Measurements from ENCODE around the gene DCAF4. TPM values are rescaled to one million over a fixed set of nuclear protein-coding genes. Genes with fewer than 3 reads are reported as not detected.
A peak's percentile ranks its signal among the peaks of the same experiment; 100 is the strongest.

The DCAF4 gene
- total RNA-seq, 1 experiment from 2014 or later, result 19.6 TPM

DNA sequence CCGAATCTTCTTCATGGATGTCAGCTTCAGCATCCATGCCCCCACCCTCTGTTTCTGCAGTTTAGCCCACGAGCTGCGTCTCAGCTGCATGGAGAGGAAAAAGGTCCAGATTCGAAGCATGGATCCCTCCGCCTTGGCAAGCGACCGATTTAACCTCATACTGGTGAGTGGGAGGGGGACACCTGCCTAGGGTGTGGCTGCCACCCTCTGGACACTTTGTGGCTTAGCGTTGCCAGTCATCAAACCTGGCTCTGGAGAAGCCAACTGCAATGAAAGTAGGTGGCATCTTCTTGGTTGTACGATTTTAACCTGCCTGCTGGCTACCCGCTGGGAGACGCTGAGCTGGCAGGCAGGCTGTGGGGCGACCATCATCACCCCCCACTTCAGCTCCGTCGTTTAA lies 16.7 kb downstream of the DCAF4 start:
- Mint-ChIP-seq H3K4me3 (no peak overlapping the region), H3K4me1 (no peaks in the 10 kb centered on the region), H3K36me3 (peaks cover 32% of the 10 kb centered on the region), H3K9me3 (no peaks in the 10 kb centered on the region), H3K27ac (no peak overlapping the region), H3K27me3 (ENCODE audit: low read depth) (no peaks in the 10 kb centered on the region)
- DNase-seq (ENCODE audit: low spot score), result no peak
- TF ChIP-seq GRHL2 (CRISPR knock-in tag; IDR thresholded peaks at IDR 0.05; ENCODE audit: insufficient replicate concordance, severe bottlenecking), result no peak
- no peak for TF ChIP-seq CBFB (CRISPR knock-in tag; IDR thresholded peaks at IDR 0.05; ENCODE audit: low read depth)
- TF ChIP-seq, protein P1, sequence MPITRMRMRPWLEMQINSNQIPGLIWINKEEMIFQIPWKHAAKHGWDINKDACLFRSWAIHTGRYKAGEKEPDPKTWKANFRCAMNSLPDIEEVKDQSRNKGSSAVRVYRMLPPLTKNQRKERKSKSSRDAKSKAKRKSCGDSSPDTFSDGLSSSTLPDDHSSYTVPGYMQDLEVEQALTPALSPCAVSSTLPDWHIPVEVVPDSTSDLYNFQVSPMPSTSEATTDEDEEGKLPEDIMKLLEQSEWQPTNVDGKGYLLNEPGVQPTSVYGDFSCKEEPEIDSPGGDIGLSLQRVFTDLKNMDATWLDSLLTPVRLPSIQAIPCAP (CRISPR knock-in tag; IDR thresholded peaks at IDR 0.05), result no peak
- no peak for TF ChIP-seq IRF2 (CRISPR knock-in tag; IDR thresholded peaks at IDR 0.05; ENCODE audit: borderline replicate concordance, low read depth)
- TF ChIP-seq RORB (CRISPR knock-in tag; IDR thresholded peaks at IDR 0.05), result no peak
- TF ChIP-seq ZNF219 (CRISPR knock-in tag; IDR thresholded peaks at IDR 0.05; ENCODE audit: borderline replicate concordance), result no peak
- no peak for TF ChIP-seq TCF7 (CRISPR knock-in tag; IDR thresholded peaks at IDR 0.05; ENCODE audit: low read depth)
- TF ChIP-seq JUN (CRISPR knock-in tag; IDR thresholded peaks at IDR 0.05), result no peak
- TF ChIP-seq, protein P2, sequence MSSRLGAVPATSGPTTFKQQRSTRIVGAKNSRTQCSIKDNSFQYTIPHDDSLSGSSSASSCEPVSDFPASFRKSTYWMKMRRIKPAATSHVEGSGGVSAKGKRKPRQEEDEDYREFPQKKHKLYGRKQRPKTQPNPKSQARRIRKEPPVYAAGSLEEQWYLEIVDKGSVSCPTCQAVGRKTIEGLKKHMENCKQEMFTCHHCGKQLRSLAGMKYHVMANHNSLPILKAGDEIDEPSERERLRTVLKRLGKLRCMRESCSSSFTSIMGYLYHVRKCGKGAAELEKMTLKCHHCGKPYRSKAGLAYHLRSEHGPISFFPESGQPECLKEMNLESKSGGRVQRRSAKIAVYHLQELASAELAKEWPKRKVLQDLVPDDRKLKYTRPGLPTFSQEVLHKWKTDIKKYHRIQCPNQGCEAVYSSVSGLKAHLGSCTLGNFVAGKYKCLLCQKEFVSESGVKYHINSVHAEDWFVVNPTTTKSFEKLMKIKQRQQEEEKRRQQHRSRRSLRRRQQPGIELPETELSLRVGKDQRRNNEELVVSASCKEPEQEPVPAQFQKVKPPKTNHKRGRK (CRISPR knock-in tag; IDR thresholded peaks at IDR 0.05; ENCODE audit: borderline replicate concordance), result no peak
- TF ChIP-seq, protein P3, sequence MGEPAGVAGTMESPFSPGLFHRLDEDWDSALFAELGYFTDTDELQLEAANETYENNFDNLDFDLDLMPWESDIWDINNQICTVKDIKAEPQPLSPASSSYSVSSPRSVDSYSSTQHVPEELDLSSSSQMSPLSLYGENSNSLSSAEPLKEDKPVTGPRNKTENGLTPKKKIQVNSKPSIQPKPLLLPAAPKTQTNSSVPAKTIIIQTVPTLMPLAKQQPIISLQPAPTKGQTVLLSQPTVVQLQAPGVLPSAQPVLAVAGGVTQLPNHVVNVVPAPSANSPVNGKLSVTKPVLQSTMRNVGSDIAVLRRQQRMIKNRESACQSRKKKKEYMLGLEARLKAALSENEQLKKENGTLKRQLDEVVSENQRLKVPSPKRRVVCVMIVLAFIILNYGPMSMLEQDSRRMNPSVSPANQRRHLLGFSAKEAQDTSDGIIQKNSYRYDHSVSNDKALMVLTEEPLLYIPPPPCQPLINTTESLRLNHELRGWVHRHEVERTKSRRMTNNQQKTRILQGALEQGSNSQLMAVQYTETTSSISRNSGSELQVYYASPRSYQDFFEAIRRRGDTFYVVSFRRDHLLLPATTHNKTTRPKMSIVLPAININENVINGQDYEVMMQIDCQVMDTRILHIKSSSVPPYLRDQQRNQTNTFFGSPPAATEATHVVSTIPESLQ (CRISPR knock-in tag; IDR thresholded peaks at IDR 0.05), result no peak
- TF ChIP-seq, protein P4, sequence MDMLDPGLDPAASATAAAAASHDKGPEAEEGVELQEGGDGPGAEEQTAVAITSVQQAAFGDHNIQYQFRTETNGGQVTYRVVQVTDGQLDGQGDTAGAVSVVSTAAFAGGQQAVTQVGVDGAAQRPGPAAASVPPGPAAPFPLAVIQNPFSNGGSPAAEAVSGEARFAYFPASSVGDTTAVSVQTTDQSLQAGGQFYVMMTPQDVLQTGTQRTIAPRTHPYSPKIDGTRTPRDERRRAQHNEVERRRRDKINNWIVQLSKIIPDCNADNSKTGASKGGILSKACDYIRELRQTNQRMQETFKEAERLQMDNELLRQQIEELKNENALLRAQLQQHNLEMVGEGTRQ (CRISPR knock-in tag; IDR thresholded peaks at IDR 0.05), result no peak
- no peak for TF ChIP-seq NFATC4 (CRISPR knock-in tag; IDR thresholded peaks at IDR 0.05)
- TF ChIP-seq, protein P5, sequence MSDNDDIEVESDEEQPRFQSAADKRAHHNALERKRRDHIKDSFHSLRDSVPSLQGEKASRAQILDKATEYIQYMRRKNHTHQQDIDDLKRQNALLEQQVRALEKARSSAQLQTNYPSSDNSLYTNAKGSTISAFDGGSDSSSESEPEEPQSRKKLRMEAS (CRISPR knock-in tag; IDR thresholded peaks at IDR 0.05), result no peak
- no peak for TF ChIP-seq FOXP1 (CRISPR knock-in tag; IDR thresholded peaks at IDR 0.05; ENCODE audit: borderline replicate concordance)
- ChIA-PET CTCF (interaction anchor here (0.9 to 1.6 kb wide), 2 partner anchors 427 to 429 kb away, joined by 3 to 6 read pairs; no protein-coding TSS in a partner anchor), POLR2A (no interaction called here)
- ATAC-seq, result peak; percentile 46

DNA sequence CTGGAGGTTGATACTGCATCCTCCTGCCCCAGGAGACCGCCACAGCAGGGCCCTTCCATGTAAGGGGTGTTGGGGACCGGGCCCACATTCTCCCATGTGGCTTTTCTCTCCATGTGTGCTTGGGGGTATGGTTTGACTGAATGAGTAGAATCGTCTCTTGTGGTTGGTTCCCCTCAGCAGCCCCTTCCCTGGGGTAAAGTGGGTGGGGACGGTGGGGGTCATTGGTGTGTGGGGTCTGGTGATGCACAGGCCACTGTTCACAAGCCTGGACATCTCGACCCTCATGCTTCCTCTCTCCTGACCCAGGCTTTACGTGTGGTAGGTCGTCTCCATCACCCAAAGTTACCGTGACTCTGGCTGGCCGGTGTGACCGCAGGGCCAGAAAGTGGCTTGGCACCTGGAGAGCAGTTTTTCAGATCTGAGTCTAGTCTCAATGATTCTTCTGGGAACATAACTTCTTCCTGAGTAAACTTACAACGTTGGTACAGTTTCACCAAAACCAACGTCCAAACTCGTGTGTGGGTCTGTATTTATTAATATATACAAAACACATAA lies 17.7 kb downstream of the DCAF4 start:
- TF ChIP-seq ZNF121 (CRISPR knock-in tag; IDR thresholded peaks at IDR 0.05), result no peak
- TF ChIP-seq, protein P6, sequence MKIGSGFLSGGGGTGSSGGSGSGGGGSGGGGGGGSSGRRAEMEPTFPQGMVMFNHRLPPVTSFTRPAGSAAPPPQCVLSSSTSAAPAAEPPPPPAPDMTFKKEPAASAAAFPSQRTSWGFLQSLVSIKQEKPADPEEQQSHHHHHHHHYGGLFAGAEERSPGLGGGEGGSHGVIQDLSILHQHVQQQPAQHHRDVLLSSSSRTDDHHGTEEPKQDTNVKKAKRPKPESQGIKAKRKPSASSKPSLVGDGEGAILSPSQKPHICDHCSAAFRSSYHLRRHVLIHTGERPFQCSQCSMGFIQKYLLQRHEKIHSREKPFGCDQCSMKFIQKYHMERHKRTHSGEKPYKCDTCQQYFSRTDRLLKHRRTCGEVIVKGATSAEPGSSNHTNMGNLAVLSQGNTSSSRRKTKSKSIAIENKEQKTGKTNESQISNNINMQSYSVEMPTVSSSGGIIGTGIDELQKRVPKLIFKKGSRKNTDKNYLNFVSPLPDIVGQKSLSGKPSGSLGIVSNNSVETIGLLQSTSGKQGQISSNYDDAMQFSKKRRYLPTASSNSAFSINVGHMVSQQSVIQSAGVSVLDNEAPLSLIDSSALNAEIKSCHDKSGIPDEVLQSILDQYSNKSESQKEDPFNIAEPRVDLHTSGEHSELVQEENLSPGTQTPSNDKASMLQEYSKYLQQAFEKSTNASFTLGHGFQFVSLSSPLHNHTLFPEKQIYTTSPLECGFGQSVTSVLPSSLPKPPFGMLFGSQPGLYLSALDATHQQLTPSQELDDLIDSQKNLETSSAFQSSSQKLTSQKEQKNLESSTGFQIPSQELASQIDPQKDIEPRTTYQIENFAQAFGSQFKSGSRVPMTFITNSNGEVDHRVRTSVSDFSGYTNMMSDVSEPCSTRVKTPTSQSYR (CRISPR knock-in tag; IDR thresholded peaks at IDR 0.05), result no peak
- TF ChIP-seq, protein P7, sequence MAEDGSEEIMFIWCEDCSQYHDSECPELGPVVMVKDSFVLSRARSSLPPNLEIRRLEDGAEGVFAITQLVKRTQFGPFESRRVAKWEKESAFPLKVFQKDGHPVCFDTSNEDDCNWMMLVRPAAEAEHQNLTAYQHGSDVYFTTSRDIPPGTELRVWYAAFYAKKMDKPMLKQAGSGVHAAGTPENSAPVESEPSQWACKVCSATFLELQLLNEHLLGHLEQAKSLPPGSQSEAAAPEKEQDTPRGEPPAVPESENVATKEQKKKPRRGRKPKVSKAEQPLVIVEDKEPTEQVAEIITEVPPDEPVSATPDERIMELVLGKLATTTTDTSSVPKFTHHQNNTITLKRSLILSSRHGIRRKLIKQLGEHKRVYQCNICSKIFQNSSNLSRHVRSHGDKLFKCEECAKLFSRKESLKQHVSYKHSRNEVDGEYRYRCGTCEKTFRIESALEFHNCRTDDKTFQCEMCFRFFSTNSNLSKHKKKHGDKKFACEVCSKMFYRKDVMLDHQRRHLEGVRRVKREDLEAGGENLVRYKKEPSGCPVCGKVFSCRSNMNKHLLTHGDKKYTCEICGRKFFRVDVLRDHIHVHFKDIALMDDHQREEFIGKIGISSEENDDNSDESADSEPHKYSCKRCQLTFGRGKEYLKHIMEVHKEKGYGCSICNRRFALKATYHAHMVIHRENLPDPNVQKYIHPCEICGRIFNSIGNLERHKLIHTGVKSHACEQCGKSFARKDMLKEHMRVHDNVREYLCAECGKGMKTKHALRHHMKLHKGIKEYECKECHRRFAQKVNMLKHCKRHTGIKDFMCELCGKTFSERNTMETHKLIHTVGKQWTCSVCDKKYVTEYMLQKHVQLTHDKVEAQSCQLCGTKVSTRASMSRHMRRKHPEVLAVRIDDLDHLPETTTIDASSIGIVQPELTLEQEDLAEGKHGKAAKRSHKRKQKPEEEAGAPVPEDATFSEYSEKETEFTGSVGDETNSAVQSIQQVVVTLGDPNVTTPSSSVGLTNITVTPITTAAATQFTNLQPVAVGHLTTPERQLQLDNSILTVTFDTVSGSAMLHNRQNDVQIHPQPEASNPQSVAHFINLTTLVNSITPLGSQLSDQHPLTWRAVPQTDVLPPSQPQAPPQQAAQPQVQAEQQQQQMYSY (CRISPR knock-in tag; IDR thresholded peaks at IDR 0.05), result no peak
- DNase-seq (ENCODE audit: low spot score) (no peak), ATAC-seq (no peak)
- Mint-ChIP-seq H3K9me3 (no peaks in the 10 kb centered on the region), H3K27ac (no peak overlapping the region), H3K4me3 (no peak overlapping the region), H3K4me1 (no peaks in the 10 kb centered on the region), H3K36me3 (peaks cover 26% of the 10 kb centered on the region), H3K27me3 (ENCODE audit: low read depth) (no peaks in the 10 kb centered on the region)
- ChIA-PET POLR2A (no interaction called here), CTCF (no interaction called here)

Data from WTC11 (cell line).